ENCODE data around the gene UGT8.
"Not testable (repeated sequence)": the region's sequence is repeated elsewhere in the genome, so short reads cannot be mapped to it uniquely, and the experiment has no call there.

UGT8 gene

DNA sequence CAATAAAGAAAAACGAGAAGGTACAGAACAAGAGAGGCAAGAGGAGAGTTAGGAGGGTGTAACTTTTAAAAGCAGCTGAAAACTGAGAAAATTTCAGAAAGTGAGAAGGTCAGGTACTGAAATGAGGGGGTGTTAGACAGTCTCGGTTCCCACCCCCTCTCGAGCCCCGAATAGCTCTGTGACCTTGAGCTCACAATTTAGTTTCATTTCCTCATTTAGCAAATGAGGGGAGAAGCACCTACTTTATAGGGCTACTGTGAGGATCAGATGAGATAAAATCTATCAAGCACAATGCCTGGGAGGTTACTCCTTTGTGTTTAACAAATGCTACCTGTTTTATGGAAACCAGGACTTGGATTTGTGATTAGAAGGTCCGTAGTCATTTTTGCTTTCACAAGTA lies 4.9 kb downstream of the UGT8 start:
- DNase-seq (ENCODE audit: low spot score), result no peak

DNA sequence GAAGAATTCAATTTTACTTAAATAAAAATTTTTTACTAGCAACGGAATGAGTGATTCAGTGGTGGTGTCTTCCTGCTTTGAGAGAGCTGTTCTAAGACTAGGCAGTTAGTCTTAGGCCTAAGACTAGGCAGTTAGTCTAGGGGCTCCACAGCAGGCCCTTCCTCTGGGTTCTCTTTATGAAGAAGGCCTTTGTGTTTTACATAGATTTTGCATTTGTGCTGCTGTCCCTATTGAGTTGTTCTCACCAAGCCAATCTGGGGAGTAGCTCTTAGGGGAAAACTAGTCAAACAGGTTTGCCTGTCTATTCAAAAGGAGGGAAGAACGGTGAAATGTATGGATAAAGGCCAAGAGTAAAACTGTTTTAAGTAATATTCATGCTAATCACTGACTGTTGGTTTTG lies 7.6 kb downstream of the UGT8 start:
- DNase-seq (ENCODE audit: low spot score), result no peak

DNA sequence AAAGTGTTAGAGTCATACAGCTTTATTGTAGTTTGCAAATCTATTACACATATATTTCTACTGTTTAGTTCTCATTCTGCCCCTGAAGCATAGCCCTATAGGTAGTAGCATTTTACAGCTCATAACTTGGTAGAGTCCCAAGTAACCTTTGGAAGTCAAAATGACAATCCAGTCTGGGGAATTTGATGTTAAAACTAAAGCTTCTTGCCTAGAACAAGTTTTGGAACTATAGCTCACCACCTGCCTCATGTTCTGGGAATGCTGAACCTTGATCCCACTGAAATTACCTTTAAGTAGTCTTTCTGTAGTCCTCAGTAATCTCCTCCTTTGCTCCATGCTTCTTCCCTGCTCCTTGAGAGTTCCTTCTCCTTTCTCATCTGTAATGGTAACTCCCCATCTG lies 8.4 kb downstream of the UGT8 start:
- no peak for DNase-seq (ENCODE audit: low spot score)

DNA sequence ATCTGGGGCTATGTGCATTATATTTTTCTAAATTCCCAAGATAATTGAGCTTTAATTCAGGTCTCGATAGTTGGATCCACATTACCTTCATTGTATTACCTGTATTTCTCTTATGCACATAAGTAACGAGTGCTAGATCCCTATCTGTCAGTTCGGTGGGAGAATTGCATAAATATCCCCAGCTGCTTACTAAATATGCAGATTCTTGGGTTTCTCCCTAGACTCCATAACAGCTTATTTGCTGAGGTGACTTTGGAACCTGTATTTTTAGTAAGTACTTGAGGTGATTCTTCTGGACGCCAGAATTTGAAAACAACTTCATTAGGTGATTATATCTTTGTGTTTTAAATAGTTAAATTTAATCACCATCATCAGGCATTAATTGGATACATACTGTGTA lies 15.0 kb downstream of the UGT8 start:
- DNase-seq (ENCODE audit: low spot score), result no peak

DNA sequence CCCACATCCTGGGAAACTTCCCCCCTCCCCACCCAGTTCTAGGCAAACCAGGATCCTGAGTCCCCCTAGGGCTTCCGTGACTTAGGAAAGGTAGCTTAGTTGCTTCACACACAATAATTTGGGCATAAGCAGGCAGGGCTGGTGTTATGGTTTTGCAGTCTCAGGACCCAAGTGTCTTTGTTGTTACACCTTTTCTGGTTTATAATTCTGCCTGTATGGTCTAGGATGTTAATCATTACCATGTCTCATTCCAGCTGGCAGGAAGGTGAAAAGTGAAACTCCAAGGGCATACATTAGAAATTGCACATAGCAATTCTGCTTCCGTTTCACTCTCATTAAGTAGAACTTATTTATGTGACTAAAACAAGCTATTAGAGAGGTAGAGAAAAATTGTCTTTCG lies 16.8 kb downstream of the UGT8 start:
- no peak for DNase-seq (ENCODE audit: low spot score)

DNA sequence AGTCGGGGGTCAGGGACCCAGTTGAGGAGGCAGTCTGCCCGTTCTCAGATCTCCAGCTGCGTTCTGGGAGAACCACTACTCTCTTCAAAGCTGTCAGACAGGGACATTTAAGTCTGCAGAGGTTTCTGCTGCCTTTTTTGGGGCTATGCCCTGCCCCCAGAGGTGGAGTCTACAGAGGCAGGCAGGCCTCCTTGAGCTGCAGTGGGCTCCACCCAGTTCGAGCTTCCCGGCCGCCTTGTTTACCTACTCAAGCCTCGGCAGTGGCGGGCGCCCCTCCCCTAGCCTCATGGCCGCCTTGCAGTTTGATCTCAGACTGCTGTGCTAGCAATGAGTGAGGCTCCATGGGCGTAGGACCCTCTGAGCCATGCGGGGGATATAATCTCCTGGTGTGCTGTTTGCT lies 17.4 kb downstream of the UGT8 start:
- DNase-seq (ENCODE audit: low spot score), result not testable (repeated sequence)

DNA sequence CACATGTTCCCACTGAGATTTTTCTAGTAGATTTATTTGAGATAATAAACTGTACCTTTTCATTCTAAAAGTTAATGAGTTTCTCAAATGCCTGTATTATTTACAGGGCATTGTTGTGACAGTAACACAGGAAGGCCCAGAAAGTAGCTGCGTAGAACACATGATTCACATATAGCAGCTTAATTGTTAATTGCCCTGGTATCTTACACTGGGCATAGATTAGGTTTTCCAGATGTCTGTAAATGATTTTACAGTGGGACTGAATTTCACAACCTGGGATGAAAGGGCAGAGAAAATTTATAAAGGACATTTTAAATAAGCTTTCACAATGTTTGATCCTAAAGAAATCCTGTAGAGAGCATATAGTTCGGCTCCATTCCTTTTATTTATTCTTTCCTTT lies 27.6 kb downstream of the UGT8 start:
- DNase-seq (ENCODE audit: low spot score), result no peak

DNA sequence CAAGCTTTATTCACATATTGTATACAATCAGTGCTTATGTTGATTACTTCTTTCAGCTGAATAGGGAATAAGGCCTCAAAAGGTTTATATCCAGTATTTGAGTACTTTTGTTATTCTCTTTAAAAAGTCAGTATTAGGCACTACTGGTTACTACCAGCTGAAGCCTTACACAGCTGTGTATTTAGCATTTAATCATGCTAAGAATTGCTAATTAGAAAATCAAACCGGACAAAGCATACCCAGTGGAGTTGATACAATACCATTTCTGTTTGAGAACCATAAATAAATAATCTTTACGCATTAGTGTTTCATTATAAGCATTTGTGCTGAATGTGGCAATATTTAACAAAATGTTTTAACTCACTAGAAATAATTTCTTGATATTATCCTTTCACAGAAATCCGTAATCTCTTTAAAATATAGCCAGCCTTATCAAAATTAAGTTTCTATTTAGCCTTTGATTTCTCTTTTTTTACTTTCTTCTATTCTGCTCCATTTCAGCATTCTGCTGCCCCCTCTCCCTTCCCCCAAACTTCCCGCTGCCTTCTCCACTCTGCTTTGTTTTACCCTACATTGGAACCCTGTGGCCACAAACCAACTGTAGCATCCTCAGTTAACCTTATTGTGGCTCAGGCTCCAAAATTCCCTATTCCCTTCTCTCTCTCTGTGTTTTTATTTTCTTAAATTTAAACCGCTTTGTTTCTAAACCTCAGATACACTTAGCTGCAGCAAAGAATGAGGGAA lies 37.8 kb downstream of the UGT8 start:
- DNase-seq (ENCODE audit: low spot score), result no peak

DNA sequence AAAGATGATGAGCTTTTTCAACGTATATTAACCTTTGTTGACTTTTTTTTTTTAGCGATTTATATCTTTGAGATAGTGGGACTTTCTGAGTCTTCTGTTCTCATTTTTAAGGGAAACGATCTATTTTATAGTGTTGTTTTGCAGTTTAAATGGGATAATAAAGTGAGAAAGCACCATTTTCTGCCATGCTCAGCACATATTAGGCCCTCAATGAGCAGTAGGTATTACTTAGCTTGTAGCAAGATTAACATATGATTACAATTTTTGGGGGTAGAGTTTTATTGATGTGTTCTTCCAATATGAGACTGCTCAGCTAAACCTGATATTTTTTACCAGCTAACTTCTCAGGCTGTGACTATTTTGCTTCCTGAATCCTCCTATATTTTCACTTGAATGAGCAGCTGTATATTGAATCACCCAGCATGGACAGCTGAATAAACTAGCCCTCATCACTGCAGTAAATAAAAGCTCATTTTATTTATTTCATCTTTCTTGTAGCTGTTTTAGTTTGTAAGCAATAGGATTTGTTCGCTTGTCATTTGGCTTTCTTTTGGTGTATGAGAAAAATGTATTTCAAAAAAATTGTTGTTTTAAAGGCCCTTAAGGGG lies 43.7 kb downstream of the UGT8 start:
- DNase-seq (ENCODE audit: low spot score), result no peak

DNA sequence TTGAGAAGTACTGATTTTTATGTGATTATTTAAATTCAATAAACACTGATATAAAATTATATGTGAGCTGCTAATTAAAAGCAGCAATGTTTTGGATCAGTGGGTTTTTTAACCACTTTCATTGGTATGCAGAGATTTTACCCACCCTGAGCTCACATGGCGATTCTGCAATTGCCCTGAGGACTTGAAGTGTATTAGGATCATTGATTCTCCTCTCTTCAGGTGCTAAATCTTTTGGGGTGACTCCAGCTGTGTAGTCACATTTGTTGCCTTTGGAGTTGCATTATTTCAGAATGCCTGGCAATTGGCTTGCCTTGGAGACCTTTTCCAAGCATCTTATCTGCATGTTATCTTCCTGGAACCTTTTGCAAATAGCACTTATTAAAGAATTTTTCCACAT lies 51.3 kb downstream of the UGT8 start:
- DNase-seq (ENCODE audit: low spot score), result no peak

DNA sequence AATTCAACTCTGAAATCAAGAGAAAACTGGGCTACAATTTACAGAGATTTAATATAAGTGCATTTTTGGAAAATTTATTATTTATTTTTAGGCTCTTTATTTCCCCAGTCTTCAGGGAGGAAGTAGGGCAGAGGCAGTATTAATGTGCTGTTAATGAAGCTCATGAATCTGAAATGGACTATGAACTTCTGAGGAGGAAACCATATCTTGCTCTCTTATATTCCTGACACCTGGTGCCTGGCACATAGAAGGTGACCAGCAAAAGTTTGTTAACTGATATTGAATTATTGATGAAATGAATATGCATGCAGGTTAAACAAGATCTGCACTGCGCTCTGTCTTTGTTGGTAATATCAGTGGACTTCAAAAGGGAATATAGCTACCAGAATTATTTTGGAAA lies 55.1 kb downstream of the UGT8 start:
- DNase-seq (ENCODE audit: low spot score), result no peak

DNA sequence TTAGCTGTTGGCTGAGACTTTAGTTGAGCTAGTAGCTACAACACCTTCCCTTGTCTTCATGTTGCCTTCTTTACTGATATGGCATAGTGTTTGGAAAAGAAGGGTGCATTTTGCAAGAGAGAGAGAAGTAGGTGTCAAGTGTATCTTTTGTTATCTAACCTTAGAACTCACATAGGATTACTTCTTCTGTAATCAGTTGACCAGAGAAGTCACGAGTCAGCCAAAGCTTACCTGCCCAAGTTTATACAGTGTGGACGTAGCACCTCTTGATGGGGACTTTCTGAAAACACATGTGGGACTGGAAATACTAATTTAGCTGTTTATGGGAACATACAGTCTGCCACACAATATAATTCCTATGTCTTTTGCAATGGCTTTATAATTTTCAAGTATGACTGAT lies 56.0 kb downstream of the UGT8 start:
- DNase-seq (ENCODE audit: low spot score), result no peak

DNA sequence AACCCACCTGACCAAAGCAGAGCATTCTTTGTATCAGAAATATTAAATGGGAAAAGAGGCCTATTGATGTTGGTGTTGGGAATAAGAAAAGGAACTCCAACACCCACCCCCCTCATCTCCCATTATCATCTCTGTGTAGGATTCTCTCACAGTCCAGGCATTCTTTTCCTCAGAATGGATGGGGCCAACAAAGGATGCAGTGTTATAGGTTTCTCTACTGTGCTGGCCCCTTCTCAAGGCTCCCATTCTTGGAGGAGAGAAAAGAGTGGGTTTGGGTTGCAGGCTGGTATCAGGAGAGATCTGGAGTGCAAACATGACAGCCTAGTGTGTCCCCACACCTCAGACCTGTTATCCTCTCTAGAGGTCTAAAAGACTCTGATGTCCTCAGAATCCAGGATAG lies 59.6 kb downstream of the UGT8 start:
- DNase-seq (ENCODE audit: low spot score), result no peak

DNA sequence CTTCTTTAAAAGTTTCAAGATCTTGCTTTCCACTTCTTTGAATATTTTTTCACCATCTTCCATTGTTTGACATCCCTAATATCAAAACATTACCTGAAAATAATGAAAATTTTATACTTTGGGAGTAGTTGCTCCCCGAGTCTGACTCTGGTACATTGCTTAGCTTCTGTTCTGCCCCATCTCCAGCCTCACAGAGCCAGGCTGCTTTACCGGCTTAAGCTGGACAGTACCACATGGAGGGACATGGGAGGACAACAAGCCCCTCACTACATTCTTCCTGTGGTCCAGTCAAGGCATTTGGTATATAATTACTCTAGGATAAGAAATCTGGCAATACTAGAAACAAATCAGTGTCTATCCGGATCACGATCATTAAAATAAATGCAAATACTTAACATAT lies 60.2 kb downstream of the UGT8 start:
- no peak for DNase-seq (ENCODE audit: low spot score)

DNA sequence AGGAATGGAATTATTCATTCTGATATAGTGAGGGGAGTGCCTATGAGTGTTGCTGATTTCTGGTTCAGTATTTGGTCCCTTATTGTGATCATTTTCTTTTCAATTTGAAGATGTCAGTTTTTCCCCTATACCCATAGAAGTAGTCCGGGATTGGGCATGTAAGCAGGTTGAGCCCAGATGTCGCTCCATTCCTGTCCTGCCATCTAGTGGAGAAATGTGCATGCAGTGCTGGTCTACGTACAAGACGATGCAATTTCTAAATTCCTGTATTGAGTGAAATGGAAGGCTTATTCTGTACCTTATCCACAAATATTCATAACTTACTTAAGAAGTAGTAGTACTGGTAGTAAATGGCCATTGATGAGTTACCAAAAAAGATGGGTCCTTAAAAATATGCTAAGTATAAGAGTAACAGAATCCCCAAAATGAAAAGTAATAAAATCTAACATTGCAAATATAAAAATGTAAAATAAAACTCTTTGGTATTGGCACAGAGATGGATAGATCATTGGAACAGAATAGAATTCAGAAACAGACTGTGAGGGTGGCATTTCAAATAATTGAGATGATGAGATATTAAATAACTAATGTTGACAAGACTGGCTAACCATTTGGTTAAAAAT lies 60.9 kb downstream of the UGT8 start:
- peak; percentile 76 for DNase-seq (ENCODE audit: low spot score)

DNA sequence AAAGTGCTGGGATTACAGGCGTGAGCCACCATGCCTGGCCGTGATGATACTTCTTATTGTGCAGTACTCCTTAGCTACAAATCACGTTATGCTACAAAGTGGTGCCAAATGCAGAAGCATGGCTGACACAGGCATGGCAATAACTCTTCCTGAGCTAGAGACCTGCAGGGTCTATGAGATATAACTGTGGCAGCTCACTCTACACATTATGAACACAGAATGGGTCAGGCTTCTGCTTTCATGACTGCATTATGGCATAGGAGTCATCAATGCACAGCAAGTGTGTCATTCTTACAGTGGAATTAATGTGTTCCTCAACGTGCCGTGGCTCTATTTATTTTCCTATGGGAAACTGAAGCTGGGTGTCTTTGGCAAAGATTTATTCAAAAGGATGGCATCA lies 64.5 kb downstream of the UGT8 start:
- DNase-seq (ENCODE audit: low spot score), result no peak

DNA sequence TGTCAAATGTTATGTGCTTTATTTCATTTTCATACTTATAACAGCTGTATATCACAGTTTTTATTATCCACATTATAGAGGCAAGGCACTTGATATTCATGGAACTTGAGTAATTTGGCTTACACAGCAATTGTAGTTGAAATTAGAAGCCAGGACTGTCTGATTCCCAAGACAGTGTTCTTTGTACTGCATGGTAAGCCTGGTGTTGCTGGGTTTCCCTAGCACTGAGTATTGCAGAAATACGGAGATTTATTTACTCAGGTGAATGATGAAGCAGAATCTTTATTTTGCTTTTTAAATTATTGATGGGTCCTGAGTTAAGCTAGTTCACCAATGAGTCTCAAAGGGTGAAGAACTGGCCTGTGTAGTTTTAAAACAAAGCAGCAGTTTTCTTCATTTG lies 70.0 kb downstream of the UGT8 start:
- DNase-seq (ENCODE audit: low spot score), result no peak

DNA sequence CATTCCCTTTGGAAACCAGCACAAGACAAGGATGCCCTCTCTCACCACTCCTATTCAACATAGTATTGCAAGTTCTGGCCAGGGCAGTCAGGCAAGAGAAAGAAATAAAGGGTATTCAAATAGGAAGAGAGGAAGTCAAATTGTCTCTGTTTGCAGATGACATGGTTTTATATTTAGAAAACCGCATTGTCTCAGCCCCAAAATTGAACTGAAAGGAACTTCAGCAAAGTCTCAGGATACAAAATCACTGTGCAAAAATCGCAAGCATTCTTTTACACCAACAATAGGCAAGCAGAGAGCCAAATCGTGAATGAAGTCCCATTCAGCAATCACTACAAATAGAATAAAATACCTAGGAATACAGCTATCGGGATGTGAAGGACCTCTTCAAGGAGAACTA lies 72.1 kb downstream of the UGT8 start:
- not testable (repeated sequence) for DNase-seq (ENCODE audit: low spot score)

DNA sequence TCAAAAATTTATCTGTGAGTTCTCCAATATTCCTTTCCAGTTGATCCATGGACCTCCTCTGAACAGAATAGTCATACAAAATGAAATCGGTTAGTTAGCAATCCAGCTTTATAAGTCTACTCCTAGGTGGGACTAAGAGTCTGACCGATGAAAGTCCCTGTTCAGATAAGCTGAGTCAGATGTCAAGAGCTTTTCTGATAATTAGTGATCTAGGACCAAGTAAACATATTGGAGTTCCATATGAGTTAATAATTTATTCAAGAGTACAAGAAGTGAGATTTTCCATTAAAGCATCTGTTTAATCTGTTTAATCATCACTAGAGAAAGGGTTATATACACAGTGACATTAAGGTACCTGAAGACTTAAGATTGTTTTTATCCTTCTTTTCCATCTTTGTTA lies 74.7 kb downstream of the UGT8 start:
- DNase-seq (ENCODE audit: low spot score), result no peak

DNA sequence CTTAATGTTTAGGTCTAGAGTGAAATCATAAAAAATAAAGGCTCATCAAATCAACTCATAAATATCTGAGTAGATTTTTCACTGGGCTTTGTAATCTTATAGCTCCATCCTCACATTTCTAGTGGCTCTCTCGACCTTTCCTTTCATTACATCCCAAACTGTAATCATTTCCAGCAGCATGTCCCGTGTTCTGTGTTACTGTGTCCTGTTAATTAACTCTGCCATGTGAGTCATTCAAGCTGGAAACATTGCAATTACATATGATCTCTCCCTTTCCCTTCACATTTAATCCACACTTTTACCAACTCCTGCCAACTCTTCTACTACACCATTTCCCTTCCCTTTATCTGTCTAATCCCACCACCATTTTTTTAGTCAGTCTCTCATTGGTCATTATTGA lies 75.5 kb downstream of the UGT8 start:
- no peak for DNase-seq (ENCODE audit: low spot score)

DNA sequence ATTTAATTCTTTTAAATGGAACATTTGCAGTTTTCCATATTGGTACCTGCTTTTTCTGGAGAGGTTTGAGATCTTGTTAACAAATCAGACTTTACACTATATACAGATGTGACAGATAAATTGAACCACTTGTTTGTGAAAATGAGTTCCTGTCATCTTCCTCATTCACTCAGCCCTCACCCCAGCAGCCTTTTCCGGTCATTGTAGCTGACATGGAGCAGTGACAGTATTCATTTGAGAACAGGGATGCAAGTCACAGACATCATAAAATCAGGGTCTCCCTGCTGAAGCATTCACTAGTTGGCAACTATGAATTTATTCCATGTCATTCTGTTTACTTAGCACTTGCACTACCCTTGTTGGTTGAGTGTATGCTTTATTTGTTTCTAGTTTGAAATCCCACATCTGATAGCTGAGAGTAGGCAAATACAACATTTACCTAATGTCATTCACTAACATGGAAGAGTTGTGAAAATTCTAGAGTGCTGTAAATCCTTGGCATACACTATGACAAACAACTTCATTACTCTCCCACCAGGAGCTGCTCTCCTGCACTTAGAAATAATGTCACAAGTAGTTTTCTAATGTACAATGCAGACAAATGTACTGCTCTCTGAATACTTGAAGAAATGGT lies 78.9 kb downstream of the UGT8 start:
- no peak for DNase-seq (ENCODE audit: low spot score)

DNA sequence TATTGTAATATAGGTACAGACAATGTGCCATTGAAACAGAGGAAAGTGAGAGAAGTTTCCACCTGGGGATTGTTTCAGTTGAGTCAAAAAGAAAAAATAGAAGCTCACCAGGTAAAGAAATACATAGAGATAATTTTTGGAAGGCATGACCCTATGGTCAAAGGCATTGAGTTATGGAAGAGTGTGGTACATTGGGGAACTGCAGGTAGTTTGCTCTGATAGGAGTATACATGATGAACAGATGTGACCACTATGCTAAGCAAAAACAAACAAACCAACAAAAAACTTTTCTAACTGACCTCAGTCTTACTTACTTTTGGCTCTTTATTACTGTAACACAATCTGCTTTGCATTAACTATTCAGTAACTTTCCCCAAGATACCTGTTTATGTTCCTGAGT lies 85.9 kb downstream of the UGT8 start:
- no peak for DNase-seq (ENCODE audit: low spot score)

DNA sequence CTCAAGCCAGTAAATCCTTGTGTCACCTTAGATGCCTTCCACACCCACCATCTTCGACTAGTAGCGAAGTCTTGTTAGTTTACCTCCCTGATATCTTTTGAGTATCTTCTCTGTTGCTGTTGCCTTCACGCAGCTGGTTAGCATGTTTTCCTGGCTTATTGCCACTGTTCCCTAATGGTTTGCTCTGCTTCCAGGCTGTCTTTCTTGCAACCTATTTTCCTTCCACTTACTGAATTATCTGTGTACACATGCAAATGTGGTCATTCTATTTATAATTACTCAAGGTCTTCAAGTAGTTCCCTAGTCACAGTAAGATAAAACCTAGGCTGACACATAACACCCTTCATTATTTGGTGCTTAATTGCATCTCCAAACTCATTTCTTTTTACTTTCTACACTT lies 89.5 kb downstream of the UGT8 start:
- DNase-seq (ENCODE audit: low spot score), result no peak

Data from AG20443 (cell line).